ENCODE results near the gene DGKB.

GRCh38 chr7:14839307-14839706, 63.2 kb downstream of the DGKB start:
- no peak for TF ChIP-seq TAF1 (IDR thresholded peaks at IDR 0.05; ENCODE audit: low read depth)
- TF ChIP-seq EP300 (IDR thresholded peaks at IDR 0.05; ENCODE audit: borderline replicate concordance) = no peak
- TF ChIP-seq CEBPB (IDR thresholded peaks at IDR 0.05) = no peak
- TF ChIP-seq RAD21 (IDR thresholded peaks at IDR 0.05; ENCODE audit: low read depth) = no peak
- no peak for TF ChIP-seq FOXM1 (IDR thresholded peaks at IDR 0.05; ENCODE audit: borderline replicate concordance, low read depth)
- TF ChIP-seq CREB1 (IDR thresholded peaks at IDR 0.05; ENCODE audit: low read depth) = no peak

Measured in Ishikawa (cell line).